Measurements from ENCODE around the gene CHID1.
A peak's percentile ranks its signal among the peaks of the same experiment; 100 is the strongest.

CHID1 gene

DNA sequence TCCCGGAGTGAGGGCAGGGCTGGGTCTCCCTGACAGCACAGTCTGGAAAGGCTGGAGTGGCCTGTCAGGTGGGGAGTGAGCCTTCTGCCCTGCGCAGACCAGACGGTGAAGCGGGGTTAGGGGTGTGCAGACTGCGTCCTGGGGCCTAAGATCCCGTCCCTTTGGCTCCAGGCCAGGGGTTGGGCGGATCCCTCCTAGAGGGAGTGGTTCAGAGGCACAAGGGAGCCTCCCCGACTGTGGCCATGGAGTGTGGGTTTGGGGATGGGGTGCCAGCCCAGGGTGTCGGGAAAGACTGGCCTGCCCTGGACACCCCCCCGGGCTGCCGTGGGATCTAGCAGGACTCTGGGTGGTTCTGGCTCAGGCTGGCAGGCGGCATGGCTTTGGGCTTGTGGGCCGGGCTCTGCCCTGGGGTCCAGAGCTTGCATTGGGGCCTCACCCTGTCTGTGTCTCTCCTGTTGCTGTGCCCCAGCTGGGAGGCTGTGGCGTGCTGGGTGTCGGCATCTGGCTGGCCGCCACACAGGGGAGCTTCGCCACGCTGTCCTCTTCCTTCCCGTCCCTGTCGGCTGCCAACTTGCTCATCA, 48.4 kb downstream of the CHID1 start:
- DNase-seq, result no peak

DNA sequence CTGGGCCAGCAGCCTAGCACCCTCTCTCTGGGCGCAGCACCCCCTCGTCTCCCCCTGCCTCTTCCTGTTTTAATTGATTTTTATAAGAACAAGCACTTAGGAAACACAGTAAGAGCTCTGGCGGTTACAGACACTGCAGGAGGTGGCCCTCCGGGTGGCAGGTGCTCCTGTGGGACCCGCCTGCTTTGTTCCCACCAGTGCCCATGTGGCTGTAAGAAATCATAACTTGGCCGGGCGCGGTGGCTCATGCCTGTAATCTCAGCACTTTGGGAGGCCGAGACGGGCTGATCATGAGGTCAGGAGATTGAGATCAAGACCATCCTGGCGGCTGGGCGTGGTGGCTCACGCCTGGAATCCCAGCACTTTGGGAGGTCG, 49.5 kb downstream of the CHID1 start:
- no peak for DNase-seq

DNA sequence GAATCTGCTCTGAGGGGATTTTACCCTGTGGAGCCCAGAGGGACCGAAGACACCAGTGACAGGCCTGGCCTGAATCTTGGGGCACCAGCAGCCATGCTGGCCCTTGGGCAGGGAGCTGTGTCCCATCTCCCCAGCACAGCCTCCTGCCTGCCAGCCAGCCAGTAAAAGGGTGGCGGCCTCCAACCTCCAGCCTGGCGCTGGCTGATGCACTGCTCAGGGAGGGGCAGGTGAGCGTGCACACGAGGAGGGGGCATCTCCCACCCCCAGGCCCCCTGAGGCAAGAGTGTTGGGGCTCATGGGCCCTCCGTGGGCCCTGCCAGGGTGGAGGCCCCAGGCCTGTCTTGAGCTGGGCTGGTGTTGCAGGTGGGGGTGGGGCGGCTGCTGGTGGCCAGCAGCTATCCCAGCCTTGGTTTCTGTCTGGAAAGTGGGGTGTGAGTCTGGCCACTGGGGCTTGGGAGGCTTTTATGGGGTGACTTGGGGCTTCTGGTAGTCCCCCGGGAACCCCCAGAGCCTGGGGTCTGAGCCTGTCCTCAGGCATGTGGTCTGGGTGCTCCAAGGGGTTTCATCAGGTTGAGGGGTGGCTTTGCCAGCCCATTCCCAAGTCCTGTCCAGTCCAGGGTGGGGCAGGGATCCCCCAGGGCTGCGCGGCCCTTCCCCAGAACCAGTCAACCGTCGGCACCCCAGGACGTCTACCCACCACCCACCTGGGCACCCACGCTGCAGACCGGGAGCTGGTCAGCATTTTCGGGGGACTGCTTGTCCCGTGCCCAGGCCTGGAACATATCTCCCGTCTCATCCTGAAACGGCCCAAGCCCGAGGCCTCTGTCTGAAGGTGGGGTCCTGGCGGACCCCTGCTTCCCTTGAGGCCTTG, 50.1 kb downstream of the CHID1 start:
- DNase-seq, result no peak

DNA sequence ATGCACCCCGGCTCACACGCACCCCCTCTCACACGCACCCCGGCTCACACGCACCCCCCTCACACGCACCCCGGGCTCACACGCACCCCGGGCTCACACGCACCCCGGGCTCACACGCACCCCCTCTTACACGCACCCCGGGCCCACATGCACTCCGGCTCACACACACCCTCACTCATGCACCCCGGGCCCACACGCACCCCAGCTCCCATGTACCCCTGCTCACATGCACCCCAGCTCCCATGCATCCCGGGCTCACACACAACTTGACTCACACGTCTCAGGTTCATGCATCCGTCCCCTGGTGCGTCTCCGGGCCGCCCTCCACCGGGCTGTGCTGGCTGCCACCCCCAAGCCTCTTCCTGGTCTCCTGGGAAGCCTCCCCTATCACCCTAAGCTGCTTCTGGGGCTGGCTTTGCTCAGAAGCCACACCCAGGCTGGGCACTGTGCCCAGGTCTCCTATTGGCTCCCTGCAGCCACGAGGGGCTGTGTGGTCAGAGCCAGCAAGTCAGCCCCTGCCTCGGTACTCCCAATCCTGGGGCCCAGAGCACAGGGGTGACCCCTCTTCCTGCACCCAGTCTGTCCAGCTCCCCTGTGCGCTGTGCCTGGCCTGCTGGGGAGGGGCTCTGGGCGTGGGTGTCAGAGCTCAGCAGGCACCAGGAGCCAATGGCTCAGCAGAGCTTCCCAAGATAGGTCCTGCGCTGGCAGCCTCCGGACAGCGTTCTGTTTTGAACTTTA, 51.0 kb downstream of the CHID1 start:
- no peak for DNase-seq

DNA sequence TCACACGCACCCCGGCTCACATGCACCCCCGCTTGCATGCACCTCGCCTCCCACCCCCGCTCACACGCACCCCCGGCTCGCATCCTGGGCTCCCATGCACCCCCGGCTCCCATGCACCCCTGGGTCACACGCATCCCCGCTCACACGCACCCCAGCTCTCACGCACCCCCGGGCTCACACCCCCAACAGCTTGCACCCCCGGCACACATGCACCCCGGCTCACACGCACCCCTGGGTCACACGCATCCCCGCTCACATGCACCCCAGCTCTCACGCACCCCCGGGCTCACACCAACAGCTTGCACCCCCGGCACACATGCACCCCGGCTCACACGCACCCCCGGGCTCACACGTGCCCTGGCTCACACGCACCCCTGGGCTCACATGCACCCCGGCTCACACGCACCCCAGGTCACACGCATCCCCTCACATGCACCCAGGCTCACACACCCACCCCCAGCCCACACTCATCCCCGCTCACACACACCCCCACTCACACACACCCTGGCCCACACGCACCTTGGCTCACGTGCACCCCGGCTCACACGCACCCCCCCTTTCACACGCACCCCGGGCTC, 51.8 kb downstream of the CHID1 start:
- no peak for DNase-seq

DNA sequence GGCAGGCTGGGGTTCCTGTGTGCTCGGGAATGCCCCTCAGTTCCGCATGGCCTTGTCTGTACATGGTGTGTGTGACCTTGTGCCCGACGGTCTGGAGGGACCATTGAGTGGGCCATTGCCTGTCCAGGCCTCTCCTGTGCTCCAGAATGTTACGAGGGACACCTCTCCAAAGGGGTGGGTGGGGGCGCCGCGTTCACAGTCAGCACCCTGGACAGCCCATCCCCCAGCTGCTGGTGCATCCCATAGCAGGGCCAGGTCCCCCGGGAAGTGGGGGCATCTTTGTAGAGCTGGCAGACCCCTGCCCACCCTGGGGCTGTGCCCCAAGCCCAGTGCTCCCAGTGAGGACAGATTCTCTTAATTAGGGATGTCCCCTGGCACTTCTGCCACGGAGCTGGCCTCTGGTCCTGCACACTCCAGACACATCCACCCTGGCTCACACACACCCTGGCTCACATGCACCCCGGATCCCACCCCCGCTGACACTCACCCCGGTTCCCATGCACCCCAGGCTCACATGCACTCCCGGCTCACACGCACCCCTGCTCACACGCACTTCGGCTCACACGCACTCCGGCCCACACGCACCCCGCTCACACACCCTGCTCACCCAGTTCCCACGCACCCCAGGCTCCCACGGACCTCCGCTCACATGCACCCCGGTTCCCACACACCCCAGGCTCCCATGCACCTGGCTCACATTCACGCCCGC, 52.4 kb downstream of the CHID1 start:
- DNase-seq, result no peak

DNA sequence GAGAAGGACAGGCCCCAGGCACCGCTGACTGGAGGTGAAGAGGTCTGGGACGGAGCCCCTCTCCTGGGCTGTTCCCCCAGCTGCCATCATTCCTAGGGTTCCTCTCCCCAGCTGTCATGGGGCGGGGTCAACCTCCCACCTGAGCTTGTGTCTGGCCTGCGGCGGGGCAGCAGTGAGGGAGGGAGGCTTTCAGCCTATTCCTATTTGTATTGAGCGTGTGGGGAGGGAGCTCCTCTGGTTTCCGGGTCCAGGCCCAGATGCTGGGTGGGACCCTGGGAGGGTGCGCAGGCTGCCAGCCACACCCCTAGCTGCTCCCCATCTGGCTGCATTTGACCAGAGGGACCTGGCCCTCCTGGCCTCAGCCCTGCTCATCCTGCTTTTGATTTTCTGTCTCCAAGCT, 54.2 kb downstream of the CHID1 start:
- DNase-seq, result no peak

DNA sequence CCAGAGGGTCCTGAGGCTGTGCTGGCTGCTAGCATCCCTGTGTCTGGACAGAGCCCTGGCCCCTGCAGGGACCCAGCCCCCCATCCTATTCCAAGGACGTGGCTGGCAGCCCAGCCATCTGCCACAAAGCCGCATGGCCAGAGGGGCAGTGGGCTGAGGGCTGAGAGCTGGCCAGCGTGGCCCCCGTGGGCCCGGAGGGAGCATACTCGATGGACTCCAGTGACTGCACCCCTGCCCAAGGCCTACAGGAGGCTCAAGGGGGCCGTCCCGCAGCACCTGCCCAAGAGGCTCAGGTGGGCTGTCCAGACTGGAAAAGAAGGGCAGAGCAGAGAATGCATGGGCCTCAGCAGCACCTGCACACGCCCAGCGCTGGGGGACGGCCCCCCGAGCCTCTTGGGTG, 54.8 kb downstream of the CHID1 start:
- DNase-seq, result no peak

DNA sequence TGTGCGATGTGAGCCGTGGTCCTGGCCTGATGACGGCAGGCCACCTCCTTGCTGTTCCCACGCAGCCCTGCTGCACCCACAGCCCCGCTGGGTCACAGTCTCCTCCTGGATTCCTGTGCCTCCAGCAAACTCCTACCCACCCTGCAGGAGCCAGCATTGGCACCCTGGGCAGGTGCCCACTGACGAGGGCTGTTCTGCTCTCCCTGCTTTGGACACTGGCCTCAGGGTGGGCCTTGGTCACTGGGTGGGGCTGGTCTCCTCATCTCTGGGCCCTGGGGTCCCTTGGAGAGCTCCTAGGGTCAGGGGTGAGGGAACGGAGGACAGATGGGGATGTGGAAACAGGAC, 55.3 kb downstream of the CHID1 start:
- no peak for DNase-seq

DNA sequence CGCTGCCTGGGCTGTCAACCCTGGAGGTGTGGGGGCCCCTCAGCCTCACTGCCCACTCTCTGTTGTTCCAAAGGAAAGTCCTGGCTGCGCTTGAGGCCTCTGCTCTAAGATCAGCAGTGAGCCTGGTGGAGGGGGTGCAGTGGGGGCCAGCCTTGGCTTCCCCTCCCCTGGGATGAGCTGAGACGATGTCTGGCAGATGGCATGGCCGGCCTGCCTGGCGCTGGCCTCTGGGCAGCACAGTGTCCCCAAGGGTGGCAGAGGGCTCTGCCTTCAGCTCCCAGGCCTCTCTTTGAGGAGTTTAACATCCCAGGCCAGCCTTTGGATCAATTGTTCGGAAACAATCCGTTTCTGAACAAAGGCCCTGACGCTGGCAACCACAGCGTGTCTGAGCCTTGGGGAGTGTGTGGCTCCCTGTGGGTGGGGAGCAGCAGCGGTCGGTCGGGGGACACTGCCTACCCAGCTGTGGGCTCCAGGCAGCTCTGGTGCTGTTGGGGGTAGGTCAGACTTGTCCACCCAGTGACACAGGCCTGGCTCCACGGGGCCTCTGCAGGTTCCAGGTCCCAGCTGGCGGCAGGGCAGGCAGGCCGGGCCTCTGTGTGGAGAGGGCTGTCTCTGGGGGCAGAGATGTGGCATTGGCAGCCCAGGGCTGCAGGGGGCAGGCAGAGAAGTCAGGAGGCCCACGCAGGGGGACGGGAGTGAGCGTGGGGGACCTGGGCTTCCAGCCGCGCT, 55.8 kb downstream of the CHID1 start:
- DNase-seq, result no peak

DNA sequence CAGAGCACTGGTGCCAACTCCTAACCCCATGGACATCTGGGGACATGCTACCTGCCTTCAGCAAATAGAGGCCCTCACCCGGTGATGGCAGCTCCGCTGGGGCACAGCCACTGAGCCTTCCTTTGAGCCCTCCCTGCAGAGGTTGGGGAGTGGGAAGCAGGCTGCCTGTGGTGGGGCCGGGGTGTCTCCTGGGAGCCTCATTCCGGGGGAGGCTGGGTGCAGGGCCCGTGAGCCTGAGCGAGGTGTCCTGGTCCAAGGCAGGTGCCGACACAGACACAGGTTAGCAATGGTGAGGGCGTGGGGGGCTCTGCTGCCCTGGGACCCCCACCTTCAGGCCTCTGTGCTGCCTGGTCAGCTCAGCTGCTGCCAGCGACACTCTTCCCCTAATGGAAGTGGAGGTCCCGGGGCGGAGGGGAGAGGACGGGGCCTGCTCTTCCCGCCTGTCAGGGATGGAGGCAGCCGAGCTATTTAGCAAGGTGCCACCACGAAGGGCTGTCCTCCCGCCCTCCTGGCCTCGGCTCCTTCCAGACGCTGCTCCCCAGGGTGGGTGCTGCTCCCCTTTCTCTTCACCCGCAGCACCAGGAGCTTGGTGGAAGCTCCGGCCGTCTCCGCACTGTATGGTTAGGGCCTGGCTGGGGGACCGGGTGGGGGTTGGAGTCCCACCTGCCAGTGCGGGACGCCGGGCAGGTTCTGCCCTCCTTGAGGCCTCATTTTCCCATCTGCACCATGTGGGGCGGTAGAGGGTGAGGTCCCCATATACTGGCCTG, 56.7 kb downstream of the CHID1 start:
- no peak for DNase-seq

DNA sequence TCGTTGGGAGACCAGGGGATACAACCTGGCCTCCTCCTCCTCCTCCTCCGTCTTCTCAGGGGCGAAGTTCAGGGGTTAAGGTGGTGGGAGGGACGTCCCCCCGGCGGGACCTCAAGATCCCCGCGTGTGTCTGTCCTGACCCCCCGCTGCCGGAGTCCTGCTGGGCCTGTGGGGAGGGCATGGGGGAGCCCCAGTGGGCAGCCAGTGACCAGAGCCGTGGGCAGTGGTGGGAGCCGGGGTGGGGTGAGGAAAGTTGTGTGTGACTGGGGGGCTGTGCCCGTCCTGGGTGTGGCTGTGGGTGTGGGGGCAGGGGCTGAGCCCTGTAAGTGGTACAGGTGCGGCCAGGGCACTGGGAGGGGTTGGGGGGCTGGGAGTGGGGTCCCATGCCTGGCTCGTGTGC, 57.8 kb downstream of the CHID1 start:
- no peak for DNase-seq

DNA sequence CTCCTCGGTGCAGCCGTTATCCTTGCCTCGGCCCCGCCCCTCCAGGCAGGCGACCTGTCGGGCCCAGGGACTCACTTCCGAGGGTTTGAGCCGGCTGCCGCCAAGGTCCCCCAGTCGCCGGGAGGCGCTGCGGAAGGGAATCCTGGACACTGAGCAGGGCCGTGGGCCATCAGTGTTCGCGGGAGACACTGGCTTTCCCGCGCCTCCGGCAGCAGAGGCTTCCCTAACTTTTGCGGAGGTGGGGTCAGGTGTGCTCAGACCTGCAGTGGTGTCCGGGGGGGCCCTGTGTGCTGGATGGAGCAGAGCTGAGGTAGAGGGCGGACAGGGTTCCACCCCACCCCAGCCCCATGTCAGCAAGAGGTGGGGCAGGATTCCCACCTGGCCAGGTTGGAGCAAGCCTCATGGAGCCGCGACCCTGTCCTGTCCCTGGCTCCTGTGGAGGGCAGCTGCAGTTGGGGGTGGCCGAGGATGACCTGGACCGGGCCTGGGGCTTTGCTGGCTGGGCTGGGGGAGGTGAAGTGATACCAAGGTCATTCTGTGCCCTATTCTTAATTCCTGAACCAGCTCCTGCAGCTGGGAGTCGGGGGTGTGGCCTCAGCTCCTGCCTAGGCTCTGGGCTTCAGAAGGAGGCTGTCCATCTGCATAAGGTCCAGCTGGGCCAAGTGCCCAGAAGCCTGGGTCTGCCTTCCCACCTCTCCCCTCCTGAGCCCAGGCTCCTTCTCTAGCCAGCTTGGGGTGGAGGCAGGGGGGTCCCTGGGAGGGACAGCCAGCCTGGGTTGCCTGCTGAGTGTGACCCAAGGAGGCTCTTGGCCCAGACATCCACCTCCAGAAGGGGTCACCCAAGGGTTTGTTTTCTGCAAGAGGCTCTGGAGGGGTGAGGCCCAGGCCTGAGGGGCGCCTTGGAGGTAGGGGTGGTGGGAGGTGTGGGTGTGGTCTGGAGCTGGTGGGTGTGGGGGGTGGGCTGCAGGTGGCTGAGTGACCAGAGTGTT, 59.5 kb downstream of the CHID1 start:
- no peak for DNase-seq

DNA sequence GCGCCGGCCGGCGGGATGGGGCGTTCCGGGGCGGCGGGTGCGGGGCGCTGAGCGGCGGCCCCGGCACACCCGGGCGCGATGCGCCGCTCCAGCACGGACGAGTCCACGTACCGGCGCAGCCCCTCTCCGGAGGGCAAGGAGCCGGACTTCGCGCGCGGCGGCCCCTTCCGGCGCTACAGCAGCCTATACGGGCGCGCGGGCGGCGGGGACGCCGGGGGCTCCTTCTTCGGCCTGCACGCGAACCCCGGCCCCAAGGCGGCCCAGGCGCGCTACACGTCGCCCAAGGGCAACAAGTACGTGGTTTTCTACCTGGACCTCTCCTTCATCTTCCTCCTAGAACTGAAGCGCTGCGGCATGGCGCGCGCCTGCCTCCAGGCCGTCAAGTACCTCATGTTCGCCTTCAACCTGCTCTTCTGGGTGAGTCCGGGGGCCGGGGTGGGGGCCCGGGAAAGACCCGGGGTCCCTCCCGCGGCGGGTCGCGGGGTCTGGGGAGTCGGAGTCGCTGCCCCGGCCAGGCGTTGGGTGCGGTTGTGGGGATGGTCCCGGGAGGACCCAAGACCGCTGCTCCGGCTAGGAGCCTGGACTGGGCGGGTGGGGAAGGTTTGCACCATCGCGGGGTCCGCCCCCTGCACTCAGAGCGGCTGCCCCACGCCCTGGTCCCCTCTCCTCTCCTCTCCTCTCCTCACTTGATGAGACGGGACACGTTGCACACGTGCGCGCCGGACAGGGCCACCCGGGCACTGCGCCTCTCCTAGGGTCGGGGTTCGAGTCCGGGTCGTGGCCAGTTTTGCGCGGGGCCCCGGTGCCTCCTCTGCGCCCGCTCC, 60.4 kb downstream of the CHID1 start:
- DNase-seq, result no peak

DNA sequence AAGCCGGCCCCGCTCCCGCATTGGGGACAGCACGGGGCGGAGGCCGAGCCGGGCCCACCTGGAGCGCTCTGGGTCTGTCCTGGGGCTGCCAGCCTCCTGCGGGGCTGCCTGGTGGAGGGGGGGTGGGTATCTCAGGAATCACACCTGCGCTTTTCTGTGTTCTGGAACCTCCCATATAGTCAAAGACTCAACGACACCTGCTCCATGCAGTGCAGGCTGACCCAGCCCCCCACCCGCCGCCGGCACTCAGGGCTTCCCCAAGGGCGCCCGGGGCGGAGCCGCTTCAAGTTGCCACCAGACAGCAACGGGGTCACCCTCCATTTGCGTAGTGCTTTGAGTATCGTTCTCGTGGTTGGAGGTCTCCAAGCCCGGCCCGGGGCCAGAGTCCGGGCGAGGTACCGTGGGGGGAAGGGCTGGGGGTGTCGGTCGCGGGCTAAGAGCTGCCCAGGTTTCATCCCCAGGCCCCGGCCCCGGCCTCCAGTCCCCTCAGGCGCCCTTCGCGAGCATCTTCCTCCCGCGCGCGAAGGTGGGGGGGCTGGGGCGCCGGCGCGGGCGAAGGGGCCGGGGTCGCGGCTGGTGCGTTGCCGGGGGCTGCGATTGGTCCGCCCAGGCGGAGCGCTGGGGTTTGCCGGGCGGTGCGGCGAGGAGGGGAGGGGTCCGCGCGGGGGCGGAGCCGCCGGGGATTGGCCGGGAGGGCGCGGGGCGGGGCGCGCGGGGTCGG, 61.3 kb downstream of the CHID1 start:
- DNase-seq, result no peak

DNA sequence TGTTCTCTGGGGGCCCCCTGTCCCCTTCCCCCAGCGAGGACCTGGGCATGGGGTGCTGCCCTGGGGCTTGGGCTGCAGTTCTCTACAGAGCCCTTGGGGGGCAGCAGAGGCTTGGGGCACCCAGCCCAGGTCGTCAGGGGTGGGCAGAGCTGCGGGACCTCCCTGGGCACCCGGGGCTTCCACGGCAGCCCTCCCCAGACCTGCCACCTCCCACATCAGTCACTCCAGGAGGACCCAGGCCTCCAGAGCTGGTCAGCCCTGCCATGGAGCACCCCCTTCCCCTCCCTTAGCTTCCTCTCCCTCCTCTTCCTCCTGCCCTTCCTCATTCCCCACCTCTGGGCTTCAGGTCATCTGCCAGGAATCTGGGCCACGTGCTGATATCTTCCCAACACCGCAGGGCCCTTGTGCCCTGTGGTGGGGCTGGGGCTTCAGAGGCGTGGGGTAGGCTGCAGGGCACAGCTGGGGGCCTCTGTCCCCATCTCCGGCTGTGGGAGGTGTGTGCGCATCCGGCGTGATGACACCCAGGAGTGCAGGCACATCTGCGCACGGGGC, 62.2 kb downstream of the CHID1 start:
- peak; percentile 68 for DNase-seq

DNA sequence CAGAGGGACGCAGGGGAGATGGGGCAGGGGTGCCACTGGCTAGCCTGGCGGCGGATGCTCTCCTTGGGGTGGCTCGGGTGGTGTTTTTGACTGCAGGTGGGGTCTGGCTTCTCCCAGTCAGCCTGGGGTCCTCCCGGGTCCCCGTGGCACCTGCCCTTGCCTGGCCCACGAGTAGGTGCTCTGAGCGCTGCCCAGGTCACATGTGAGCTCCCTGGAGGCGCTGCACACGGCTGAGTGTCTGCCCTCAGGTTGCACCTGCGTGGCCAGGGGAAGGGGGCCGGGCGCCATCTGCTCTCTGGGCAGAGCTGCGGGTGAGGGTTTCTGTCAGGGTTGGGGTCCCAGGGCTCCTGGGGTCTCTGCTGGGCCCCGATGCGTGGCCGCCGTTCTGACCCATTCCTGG, 62.7 kb downstream of the CHID1 start:
- DNase-seq, result no peak

DNA sequence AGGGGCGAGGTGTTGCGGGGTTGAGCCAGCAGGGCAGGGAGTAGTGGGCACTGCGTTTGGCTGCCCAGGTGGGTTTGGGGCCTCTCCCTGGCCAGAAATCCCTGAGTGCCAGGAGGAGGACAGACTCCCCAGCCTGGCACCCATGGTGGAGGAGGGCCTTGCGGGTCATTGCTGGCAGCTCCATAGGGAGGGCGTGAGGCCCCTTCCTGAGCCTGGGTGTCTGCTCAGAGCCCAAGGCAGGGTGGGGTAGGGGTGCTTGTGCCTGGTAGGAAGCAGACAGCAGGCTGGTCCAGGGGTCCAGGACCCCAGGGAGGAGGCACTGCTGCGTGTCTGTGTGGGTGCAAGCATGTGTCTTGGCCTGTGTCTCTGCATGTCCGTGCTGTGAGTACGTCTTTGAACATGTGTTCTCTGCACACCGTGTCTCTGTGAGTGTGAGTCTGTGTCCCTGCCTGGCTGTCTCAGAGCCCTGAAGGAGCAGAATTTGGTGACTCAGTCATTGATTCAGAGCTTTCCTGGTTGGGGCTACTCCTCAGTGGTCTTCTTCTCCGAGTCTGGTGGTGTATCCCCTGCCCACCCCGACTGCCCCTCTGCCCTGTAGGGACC, 64.0 kb downstream of the CHID1 start:
- no peak for DNase-seq

Data from activated CD4-positive, alpha-beta T cell treated with anti-CD3 and anti-CD28 coated beads, Interleukin-2, amount 50 U/mL, for 16 hours (primary cell).